WTC11 (cell line): ENCODE results near the gene VRTN.

ENCODE experiments used
- CREB1 ChIP-seq: sonication (generic); formaldehyde crosslinking; IDR thresholded peaks from 2 replicates; pipeline ENCODE4 v1.8.0; 2023; ENCODE audit warnings: mild to moderate bottlenecking, missing genetic modification reagents
- CTCF ChIP-seq: fragments of 200-600 bp; IDR thresholded peaks from 2 replicates; pipeline ENCODE4 v1.8.0; 2022; ENCODE audit warnings: antibody characterized with exemption
- JUN ChIP-seq: sonication (generic); formaldehyde crosslinking; IDR thresholded peaks from 2 replicates; pipeline ENCODE4 v1.8.0; 2023; ENCODE audit warnings: mild to moderate bottlenecking, missing genetic modification reagents
- PRDM15 ChIP-seq: sonication (generic); formaldehyde crosslinking; IDR thresholded peaks from 2 replicates; pipeline ENCODE4 v1.8.0; 2022; ENCODE audit warnings: missing genetic modification reagents
- SMAD3 ChIP-seq: sonication (generic); formaldehyde crosslinking; IDR thresholded peaks from 2 replicates; pipeline ENCODE4 v1.8.0; 2022; ENCODE audit warnings: missing genetic modification reagents, mild to moderate bottlenecking, borderline replicate concordance
- ZMAT4 ChIP-seq: fragments of 250-450 bp; sonication (Bioruptor Pico); IDR thresholded peaks from 2 replicates; pipeline ENCODE4 v1.9.0; 2021; ENCODE audit warnings: mild to moderate bottlenecking
- TF ChIP-seq, protein P1 (sequence below): sonication (generic); formaldehyde crosslinking; IDR thresholded peaks from 2 replicates; pipeline ENCODE4 v1.8.1; 2023; ENCODE audit warnings: mild to moderate bottlenecking, missing genetic modification reagents

DNA sequence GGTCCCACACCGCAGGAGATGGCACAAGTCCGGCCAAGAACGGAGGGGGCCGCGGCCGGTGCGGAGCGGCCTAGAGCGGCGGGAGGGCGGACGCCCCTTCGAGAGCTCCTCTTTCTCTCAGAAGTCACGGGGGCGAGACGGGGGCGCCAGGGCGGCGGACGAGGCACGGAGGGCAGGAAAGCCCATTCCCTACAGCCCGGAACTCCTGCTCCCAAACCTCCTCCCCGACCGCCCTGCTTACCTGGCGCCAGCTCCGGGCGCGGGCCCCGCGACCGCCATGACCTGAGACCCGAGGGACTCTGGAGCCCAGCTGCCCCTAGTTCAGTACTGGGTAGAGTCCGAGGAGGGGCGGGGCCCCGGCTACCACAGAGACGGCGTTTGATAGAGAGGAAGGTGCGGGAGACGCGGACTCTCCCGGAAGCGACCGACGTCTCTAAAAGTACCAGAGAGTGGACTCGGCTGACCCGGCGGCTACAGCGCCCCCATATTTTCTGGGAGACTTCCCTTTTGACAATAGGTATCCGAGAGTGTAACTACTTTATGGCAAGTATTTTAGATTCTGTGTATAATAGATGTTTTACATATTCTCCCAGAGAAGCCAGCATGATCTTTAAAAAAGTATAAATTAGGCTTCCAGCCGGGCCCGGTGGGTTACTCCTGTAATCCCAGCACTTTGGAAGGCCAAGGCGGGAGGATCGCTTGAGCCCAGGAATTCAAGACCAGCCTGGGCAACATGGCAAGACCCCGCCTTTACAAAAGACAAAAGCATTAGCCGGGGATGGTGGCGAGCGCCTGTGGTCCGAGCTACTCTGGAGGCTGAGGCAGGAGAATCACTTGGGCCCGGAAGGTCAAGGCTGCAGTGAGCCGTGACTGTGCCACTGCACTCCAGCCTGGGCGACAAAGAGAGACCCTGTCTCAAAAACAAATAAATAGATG is 45.4 kb upstream of the VRTN start, which contains the start of gene ABCD4:
- TF ChIP-seq CTCF: no peak
- TF ChIP-seq JUN (CRISPR knock-in tag): no peak
- 0 out of 2 replicates have a peak, but pooled peaks have one; percentile 64 for TF ChIP-seq ZMAT4 (CRISPR knock-in tag)
- TF ChIP-seq, protein P1, sequence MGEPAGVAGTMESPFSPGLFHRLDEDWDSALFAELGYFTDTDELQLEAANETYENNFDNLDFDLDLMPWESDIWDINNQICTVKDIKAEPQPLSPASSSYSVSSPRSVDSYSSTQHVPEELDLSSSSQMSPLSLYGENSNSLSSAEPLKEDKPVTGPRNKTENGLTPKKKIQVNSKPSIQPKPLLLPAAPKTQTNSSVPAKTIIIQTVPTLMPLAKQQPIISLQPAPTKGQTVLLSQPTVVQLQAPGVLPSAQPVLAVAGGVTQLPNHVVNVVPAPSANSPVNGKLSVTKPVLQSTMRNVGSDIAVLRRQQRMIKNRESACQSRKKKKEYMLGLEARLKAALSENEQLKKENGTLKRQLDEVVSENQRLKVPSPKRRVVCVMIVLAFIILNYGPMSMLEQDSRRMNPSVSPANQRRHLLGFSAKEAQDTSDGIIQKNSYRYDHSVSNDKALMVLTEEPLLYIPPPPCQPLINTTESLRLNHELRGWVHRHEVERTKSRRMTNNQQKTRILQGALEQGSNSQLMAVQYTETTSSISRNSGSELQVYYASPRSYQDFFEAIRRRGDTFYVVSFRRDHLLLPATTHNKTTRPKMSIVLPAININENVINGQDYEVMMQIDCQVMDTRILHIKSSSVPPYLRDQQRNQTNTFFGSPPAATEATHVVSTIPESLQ (CRISPR knock-in tag): no peak
- peak; percentile 74; the same call in 1 of the 2 replicates for TF ChIP-seq SMAD3 (CRISPR knock-in tag)
- TF ChIP-seq CREB1 (CRISPR knock-in tag): 0 out of 2 replicates have a peak, but pooled peaks have one; percentile 71
- TF ChIP-seq PRDM15: 0 out of 2 replicates have a peak, but pooled peaks have one; percentile 30
